Measurements from ENCODE around the gene GRP. TPM values are rescaled to one million over a fixed set of nuclear protein-coding genes. Genes with fewer than 3 reads are reported as not detected.

Gene GRP
- total RNA-seq, 1 donor from 2014 or later: not detected

DNA sequence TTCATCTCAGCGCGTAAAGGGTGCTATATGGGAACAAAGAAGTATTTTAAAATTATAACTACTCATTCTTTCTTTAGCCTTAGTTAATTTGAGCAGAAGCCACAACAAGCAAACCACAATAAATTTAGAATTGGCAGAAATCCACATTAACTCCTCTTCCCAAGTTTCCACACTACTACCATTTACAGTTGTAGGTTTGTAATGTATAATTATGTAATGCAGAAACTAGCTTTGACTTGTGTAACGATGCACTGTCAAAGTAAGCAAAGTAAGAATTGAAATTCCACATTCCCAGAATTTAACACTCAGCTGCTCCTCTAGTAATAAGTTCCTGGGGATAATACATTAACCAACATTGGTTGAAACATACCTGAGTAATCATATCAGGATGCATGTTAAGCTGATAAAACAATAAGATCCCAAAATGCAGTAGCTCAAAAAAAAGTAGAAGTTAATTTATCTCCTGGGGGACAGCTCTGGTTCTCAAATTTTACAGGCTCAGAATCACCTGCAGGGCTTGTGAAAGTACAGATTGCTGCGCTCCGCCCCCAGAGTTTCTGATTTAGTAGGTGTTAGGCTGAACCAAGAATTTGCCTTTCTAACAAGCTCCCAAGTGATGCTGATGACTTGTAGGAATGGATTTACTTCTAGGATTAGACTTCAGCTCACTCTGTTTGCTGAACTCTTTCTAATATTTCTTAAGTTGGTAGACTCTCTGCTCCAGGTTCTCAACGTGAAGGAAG, 9.9 kb downstream of the GRP start:
- H3K4me3 ChIP-seq (ENCODE audit: low read depth, low read length): no peak overlapping the region
- no peak for DNase-seq (ENCODE audit: low read depth)
- no peaks in the 10 kb centered on the region for H3K36me3 ChIP-seq (ENCODE audit: control insufficient read depth, insufficient read depth, low read length)
- H3K27me3 ChIP-seq (ENCODE audit: control insufficient read depth, insufficient read depth, low read length): peaks cover 2% of the 10 kb centered on the region
- FAIRE-seq: no peak
- no peak for TF ChIP-seq CTCF (IDR thresholded peaks at IDR 0.05; ENCODE audit: insufficient read depth, low read length, severe bottlenecking)

DNA sequence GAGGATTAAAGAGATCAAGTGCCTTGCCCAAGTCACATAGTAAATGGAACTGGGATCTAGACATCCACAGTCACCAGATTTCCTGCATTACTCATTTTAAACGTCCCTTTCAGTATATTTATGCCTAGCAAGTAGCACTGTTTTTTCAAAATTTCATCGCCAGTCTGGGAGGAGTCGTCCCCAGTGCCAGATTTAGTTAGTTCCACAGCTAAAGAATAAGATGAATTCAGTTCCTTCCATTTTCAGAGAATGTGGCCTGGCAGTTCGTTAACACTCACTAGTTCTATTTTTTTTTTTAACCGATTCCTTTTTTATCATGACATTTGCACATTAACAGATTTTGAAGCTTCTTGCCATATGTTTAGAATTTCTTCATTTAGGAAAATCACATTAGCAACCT, 11.2 kb downstream of the GRP start:
- H3K4me3 ChIP-seq (ENCODE audit: low read depth, low read length): no peak overlapping the region
- no peaks in the 10 kb centered on the region for H3K36me3 ChIP-seq (ENCODE audit: control insufficient read depth, insufficient read depth, low read length)
- no peak for DNase-seq (ENCODE audit: low read depth)
- no peak for TF ChIP-seq CTCF (IDR thresholded peaks at IDR 0.05; ENCODE audit: insufficient read depth, low read length, severe bottlenecking)
- peaks cover 2% of the 10 kb centered on the region for H3K27me3 ChIP-seq (ENCODE audit: control insufficient read depth, insufficient read depth, low read length)
- FAIRE-seq: no peak

- Histone ChIP-seq H3K27me3 (ENCODE audit: control insufficient read depth, insufficient read depth, low read length) (peaks cover 2% of the 10 kb centered on the region), H3K36me3 (ENCODE audit: control insufficient read depth, insufficient read depth, low read length) (no peaks in the 10 kb centered on the region), H3K4me3 (ENCODE audit: low read depth, low read length) (no peak overlapping the region)
- DNase-seq (ENCODE audit: low read depth) (no peak), FAIRE-seq (no peak)
- TF ChIP-seq CTCF (IDR thresholded peaks at IDR 0.05; ENCODE audit: insufficient read depth, low read length, severe bottlenecking): no peak
Measured at GRCh38 chr18:59231877-59232276, 11.9 kb downstream of the GRP start.

GRCh38 chr18:59232309-59233016, 12.5 kb downstream of the GRP start:
- no peak for FAIRE-seq
- no peak for DNase-seq (ENCODE audit: low read depth)
- Histone ChIP-seq H3K4me3 (ENCODE audit: low read depth, low read length) (no peak overlapping the region), H3K27me3 (ENCODE audit: control insufficient read depth, insufficient read depth, low read length) (peaks cover 2% of the 10 kb centered on the region), H3K36me3 (ENCODE audit: control insufficient read depth, insufficient read depth, low read length) (no peaks in the 10 kb centered on the region)
- TF ChIP-seq CTCF (IDR thresholded peaks at IDR 0.05; ENCODE audit: insufficient read depth, low read length, severe bottlenecking): no peak

DNA sequence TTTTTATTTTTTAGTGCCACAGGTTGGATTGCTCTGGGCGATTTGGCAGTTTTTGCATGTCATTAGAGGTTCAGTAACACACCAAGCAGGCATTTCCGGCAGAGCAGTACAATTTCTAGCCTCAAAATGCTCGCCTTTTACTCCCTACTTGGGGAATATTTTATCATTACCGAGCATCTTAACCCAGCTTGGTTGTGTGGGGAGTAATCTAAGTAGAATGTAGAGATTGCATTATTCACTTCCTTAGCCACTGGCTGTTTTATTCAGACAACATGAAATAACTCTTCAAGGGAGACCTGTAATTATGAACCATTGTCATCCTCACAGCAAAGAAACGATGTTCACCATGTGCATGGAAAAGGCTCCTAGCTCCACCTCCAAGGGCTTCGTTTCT, 13.1 kb downstream of the GRP start:
- DNase-seq (ENCODE audit: low read depth) (no peak), FAIRE-seq (no peak)
- Histone ChIP-seq H3K4me3 (ENCODE audit: low read depth, low read length) (no peak overlapping the region), H3K27me3 (ENCODE audit: control insufficient read depth, insufficient read depth, low read length) (peaks cover 2% of the 10 kb centered on the region), H3K36me3 (ENCODE audit: control insufficient read depth, insufficient read depth, low read length) (no peaks in the 10 kb centered on the region)
- TF ChIP-seq CTCF (IDR thresholded peaks at IDR 0.05; ENCODE audit: insufficient read depth, low read length, severe bottlenecking): no peak
